GM19467 (cell line): ENCODE results near the gene NOX5.

ENCODE experiments used
- ATAC-seq: cut with Tn5 transposase; IDR thresholded peaks from one replicate; pipeline ENCODE4 v1.9.1; 2021; ENCODE audit warnings: mild to moderate bottlenecking, moderate library complexity; ENCODE audit not compliant: unreplicated experiment

NOX5 gene

GRCh38 chr15:69080295-69081248, 66.1 kb downstream of the NOX5 start:
- no peak for ATAC-seq

- ATAC-seq = no peak
Observed at GRCh38 chr15:69081310-69082004, 67.0 kb downstream of the NOX5 start.

- no peak for ATAC-seq
Observed at GRCh38 chr15:69082021-69082502, 67.6 kb downstream of the NOX5 start.

GRCh38 chr15:69082554-69082953, 68.1 kb downstream of the NOX5 start:
- ATAC-seq = no peak

- no peak for ATAC-seq
Observed at GRCh38 chr15:69084404-69085030, 70.0 kb downstream of the NOX5 start.

GRCh38 chr15:69085325-69086081, 71.0 kb downstream of the NOX5 start:
- ATAC-seq = no peak

GRCh38 chr15:69086427-69087204, 72.1 kb downstream of the NOX5 start:
- no peak for ATAC-seq

- ATAC-seq = no peak
Observed at GRCh38 chr15:69087366-69087976, 73.0 kb downstream of the NOX5 start.

GRCh38 chr15:69088300-69088965, 73.9 kb downstream of the NOX5 start:
- ATAC-seq = no peak

GRCh38 chr15:69089258-69089657, 74.8 kb downstream of the NOX5 start:
- ATAC-seq = no peak

- no peak for ATAC-seq
Observed at GRCh38 chr15:69090197-69090948, 75.9 kb downstream of the NOX5 start.

GRCh38 chr15:69091654-69092053, 77.2 kb downstream of the NOX5 start:
- ATAC-seq = no peak

GRCh38 chr15:69092159-69092558, 77.7 kb downstream of the NOX5 start:
- ATAC-seq = no peak

GRCh38 chr15:69093127-69093526, 78.6 kb downstream of the NOX5 start:
- ATAC-seq = no peak

- no peak for ATAC-seq
Observed at GRCh38 chr15:69093614-69094013, 79.1 kb downstream of the NOX5 start.

GRCh38 chr15:69094124-69094921, 79.8 kb downstream of the NOX5 start:
- ATAC-seq = no peak

- no peak for ATAC-seq
Observed at GRCh38 chr15:69095274-69095673, 80.8 kb downstream of the NOX5 start.
